HEK293 (cell line): Measurements from ENCODE around the gene GATM.

ENCODE experiments used
- CTCF ChIA-PET: fragments of 350-600 bp; formaldehyde crosslinking; extraction: SDS; loops from one replicate; lab custom pipeline; 2021; ENCODE audit warnings: antibody characterized with exemption; lab: Yijun Ruan, JAX
- POLR2A ChIA-PET: fragments of 300-600 bp; formaldehyde crosslinking; extraction: SDS; loops from one replicate; lab custom pipeline; 2020; ENCODE audit warnings: antibody characterized with exemption, inconsistent platforms; lab: Yijun Ruan, JAX
- H3K27ac ChIP-seq: fragments of 200-500 bp; sonication (Bioruptor generic); 2 replicates; pipeline ENCODE4 v1.5.1; 2014; ENCODE audit warnings: low read depth, low read length, control low read depth, inconsistent platforms; ENCODE audit errors: extremely low read depth
- H3K36me3 ChIP-seq, 2 experiments: fragments of 200-500 bp in 1 of 2; sonication (Bioruptor generic) in 1 of 2; 1 replicate in 1 of 2; 2 replicates in 1 of 2; pipeline ENCODE4 v1.5.1; 2014 to 2017; ENCODE audit warnings: inconsistent platforms in 2 of 2, low read length in 2 of 2; ENCODE audit not compliant: control insufficient read depth in 2 of 2, insufficient read depth in 1 of 2
- H3K4me1 ChIP-seq: fragments of 200-500 bp; sonication (Bioruptor generic); 2 replicates; pipeline ENCODE4 v1.5.1; 2014; ENCODE audit warnings: mild to moderate bottlenecking, low read length, inconsistent platforms; ENCODE audit not compliant: control insufficient read depth, insufficient read depth
- H3K4me3 ChIP-seq: 2 replicates; pipeline ENCODE4 v1.5.1; 2011; ENCODE audit warnings: low read depth, mild to moderate bottlenecking, control low read depth, low read length, moderate library complexity
- H3K9me3 ChIP-seq: fragments of 200-500 bp; sonication (Bioruptor generic); 2 replicates; pipeline ENCODE4 v1.5.1; 2014; ENCODE audit warnings: low read depth, low read length, inconsistent platforms; ENCODE audit not compliant: control insufficient read depth, insufficient read depth
- HOXA7 ChIP-seq: sonication (generic); formaldehyde crosslinking; IDR thresholded peaks from 2 replicates; pipeline ENCODE4 v1.8.1; 2022; ENCODE audit warnings: missing genetic modification reagents, borderline replicate concordance
- IKZF3 ChIP-seq: fragments of 450-650 bp; IDR thresholded peaks from 2 replicates; pipeline ENCODE4 v1.5.0; 2018; ENCODE audit warnings: missing biosample characterization, mild to moderate bottlenecking, missing genetic modification characterization, moderate library complexity
- KLF1 ChIP-seq: fragments of 450-650 bp; formaldehyde crosslinking; IDR thresholded peaks from 2 replicates; pipeline ENCODE4 v1.5.1; 2016; ENCODE audit warnings: missing biosample characterization, missing genetic modification characterization
- OSR2 ChIP-seq: fragments of 450-650 bp; formaldehyde crosslinking; IDR thresholded peaks from 2 replicates; pipeline ENCODE4 v1.5.1; 2016; ENCODE audit warnings: missing biosample characterization, missing genetic modification characterization
- PRDM6 ChIP-seq: fragments of 450-650 bp; formaldehyde crosslinking; IDR thresholded peaks from 2 replicates; pipeline ENCODE4 v1.5.1; 2017; ENCODE audit warnings: missing biosample characterization, missing genetic modification characterization
- TSHZ1 ChIP-seq: fragments of 450-650 bp; formaldehyde crosslinking; IDR thresholded peaks from 2 replicates; pipeline ENCODE4 v1.5.1; 2016; ENCODE audit warnings: missing biosample characterization, missing genetic modification characterization, borderline replicate concordance
- ZBTB10 ChIP-seq: fragments of 450-650 bp; formaldehyde crosslinking; IDR thresholded peaks from 2 replicates; pipeline ENCODE4 v1.5.1; 2016; ENCODE audit warnings: missing biosample characterization, missing genetic modification characterization
- ZBTB11 ChIP-seq: fragments of 450-650 bp; formaldehyde crosslinking; conservative IDR thresholded peaks from 2 replicates; pipeline ENCODE4 v1.5.1; 2016; ENCODE audit warnings: low read depth, missing biosample characterization, missing genetic modification characterization
- ZBTB26 ChIP-seq: fragments of 450-650 bp; formaldehyde crosslinking; optimal IDR thresholded peaks from 2 replicates; pipeline ENCODE3; 2016; ENCODE audit warnings: missing biosample characterization, mild to moderate bottlenecking, missing genetic modification characterization
- ZNF10 ChIP-seq: fragments of 450-650 bp; formaldehyde crosslinking; IDR thresholded peaks from 2 replicates; pipeline ENCODE4 v1.5.1; 2017; ENCODE audit warnings: missing biosample characterization, missing genetic modification characterization
- ZNF223 ChIP-seq: fragments of 450-650 bp; formaldehyde crosslinking; IDR thresholded peaks from 2 replicates; pipeline ENCODE4 v1.5.1; 2016; ENCODE audit warnings: missing biosample characterization, missing genetic modification characterization
- ZNF239 ChIP-seq: fragments of 450-650 bp; formaldehyde crosslinking; IDR thresholded peaks from 2 replicates; pipeline ENCODE4 v1.5.1; 2016; ENCODE audit warnings: missing biosample characterization, missing genetic modification characterization
- ZNF274 ChIP-seq, 2 experiments: fragments of 200-500 bp in 1 of 2; fragments of 450-650 bp in 1 of 2; sonication (Bioruptor generic) in 1 of 2; formaldehyde crosslinking in 1 of 2; IDR thresholded peaks; 2 replicates each; pipeline versions ENCODE4 v1.5.1 to v1.6.1; 2014 to 2016; ENCODE audit warnings: borderline replicate concordance in 1 of 2, inconsistent platforms in 1 of 2, low read length in 1 of 2, missing biosample characterization in 1 of 2, missing genetic modification characterization in 1 of 2
- ZNF513 ChIP-seq: fragments of 450-650 bp; IDR thresholded peaks from 2 replicates; pipeline ENCODE4 v1.5.1; 2018; ENCODE audit warnings: missing biosample characterization, missing genetic modification characterization
- ZNF521 ChIP-seq: fragments of 450-650 bp; formaldehyde crosslinking; IDR thresholded peaks from 2 replicates; pipeline ENCODE4 v1.5.1; 2017; ENCODE audit warnings: missing biosample characterization, mild to moderate bottlenecking, missing genetic modification characterization
- ZNF600 ChIP-seq: fragments of 450-650 bp; formaldehyde crosslinking; IDR thresholded peaks from 2 replicates; pipeline ENCODE4 v1.5.1; 2016; ENCODE audit warnings: missing biosample characterization, missing genetic modification characterization
- ZNF629 ChIP-seq: fragments of 450-650 bp; formaldehyde crosslinking; IDR thresholded peaks from 2 replicates; pipeline ENCODE4 v1.5.1; 2017; ENCODE audit warnings: missing biosample characterization, missing genetic modification characterization
- ZNF645 ChIP-seq: fragments of 450-650 bp; formaldehyde crosslinking; IDR thresholded peaks from 2 replicates; pipeline ENCODE4; 2016; ENCODE audit warnings: missing biosample characterization, missing genetic modification characterization
- ZNF843 ChIP-seq: fragments of 450-650 bp; formaldehyde crosslinking; IDR thresholded peaks from 2 replicates; pipeline ENCODE4 v1.5.1; 2016; ENCODE audit warnings: missing biosample characterization, missing genetic modification characterization
- ZSCAN4 ChIP-seq: fragments of 450-650 bp; formaldehyde crosslinking; IDR thresholded peaks from 2 replicates; pipeline ENCODE4 v1.5.1; 2017; ENCODE audit warnings: missing biosample characterization, missing genetic modification characterization

GATM gene

GRCh38 chr15:45341790-45342189 is 36.6 kb downstream of the GATM start (continued):
- TF ChIP-seq OSR2 (tag by site-specific recombination) (no peak), ZBTB10 (tag by site-specific recombination) (no peak), ZNF843 (tag by site-specific recombination) (no peak), ZNF239 (tag by site-specific recombination) (no peak), KLF1 (no peak), ZNF274 (IDR thresholded peaks at IDR 0.05; ENCODE audit: low read length) (no peak), ZNF274 (tag by site-specific recombination; IDR thresholded peaks at IDR 0.05; ENCODE audit: borderline replicate concordance) (no peak)

- Histone ChIP-seq H3K9me3 (no peaks in the 10 kb centered on the region), H3K36me3 (no peaks in the 10 kb centered on the region), H3K4me1 (no peaks in the 10 kb centered on the region), H3K4me3 (no peak overlapping the region), H3K27ac (no peak overlapping the region)
- ChIA-PET CTCF (no interaction called here), POLR2A (no interaction called here)
- TF ChIP-seq HOXA7 (no peak), PRDM6 (tag by site-specific recombination) (no peak), ZBTB11 (tag by site-specific recombination) (no peak), ZNF513 (tag by site-specific recombination) (no peak), ZNF629 (tag by site-specific recombination) (no peak), ZBTB26 (no peak), ZNF223 (tag by site-specific recombination) (no peak), TSHZ1 (no peak), ZNF10 (tag by site-specific recombination) (no peak), IKZF3 (tag by site-specific recombination) (no peak), ZSCAN4 (no peak), ZNF645 (tag by site-specific recombination) (no peak), ZNF521 (tag by site-specific recombination) (no peak), ZNF600 (tag by site-specific recombination) (no peak)
Observed at GRCh38 chr15:45340429-45340828, 37.9 kb downstream of the GATM start.
